ENCODE measurements around the gene TAS1R2.
"Not testable (repeated sequence)": the region's sequence is repeated elsewhere in the genome, so short reads cannot be mapped to it uniquely, and the experiment has no call there.

TAS1R2 gene

DNA sequence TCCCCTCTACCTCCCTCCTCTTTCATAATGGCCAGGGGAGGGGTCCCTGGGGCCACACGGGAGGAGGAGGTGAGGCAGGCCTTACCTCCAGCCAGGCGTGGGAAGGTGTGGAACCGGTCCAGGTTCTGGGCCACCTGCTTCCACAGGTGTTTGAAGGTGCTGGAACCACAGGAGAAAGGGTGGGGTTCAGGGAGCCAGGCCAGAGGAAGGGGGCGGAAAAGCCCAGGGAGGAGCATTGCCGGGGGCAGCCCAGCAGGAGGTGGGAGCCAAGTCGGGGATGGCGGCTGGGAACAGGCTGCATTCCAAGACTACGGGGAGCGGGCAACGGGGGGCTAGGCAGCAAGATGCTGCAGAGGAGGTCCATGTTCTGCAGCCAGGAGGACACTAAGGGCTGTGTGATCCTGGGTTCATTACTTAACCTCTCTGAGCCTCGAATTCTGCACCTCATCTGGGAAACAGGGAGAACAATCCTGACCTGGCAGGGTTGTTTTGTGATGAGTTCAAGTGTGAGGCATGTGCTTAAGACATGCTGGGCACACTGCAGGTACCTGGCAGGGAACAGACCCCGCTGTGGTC, 19.8 kb upstream of the TAS1R2 start:
- no peaks in the 10 kb centered on the region for H3K36me3 ChIP-seq (ENCODE audit: insufficient read depth, low read length)
- no peaks in the 10 kb centered on the region for H3K4me1 ChIP-seq (ENCODE audit: insufficient read depth, low read length)
- no peak overlapping the region for H3K9ac ChIP-seq (ENCODE audit: low read depth, low read length)
- H3K9me3 ChIP-seq (ENCODE audit: control insufficient read depth, insufficient read depth, low read length) = no peaks in the 10 kb centered on the region

DNA sequence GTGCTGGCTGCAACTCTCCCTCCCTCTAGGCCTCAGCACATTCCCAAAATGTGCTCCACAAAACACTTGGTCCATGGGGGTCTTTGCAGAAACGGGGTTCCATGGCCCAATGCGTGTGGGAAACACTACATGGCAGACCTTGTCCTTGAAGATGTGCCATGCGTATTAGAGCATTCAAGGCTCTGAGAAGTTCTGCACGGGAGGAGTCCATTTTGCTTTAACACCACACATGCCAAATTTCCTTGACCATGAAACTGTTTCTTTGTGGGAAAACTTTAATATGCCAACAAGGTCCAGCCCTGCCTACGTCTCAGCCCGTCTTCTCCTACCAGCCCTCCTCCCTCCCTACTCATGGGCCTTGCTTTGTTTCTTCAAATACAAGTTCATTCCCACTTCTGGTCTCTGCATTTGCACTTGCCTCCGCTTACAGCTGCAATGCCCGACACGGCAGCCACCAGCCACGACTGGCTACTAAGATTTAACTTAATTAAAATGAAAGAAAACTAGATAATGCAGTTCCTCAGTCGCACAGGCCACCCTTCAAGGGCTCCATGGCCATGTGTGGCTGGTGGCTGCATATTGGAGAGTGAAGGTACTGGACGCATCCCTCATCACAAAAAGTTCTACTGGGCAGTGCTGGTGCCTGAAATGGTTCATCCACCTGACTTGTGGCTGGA, 19.2 kb upstream of the TAS1R2 start:
- no peaks in the 10 kb centered on the region for H3K36me3 ChIP-seq (ENCODE audit: insufficient read depth, low read length)
- H3K9me3 ChIP-seq (ENCODE audit: control insufficient read depth, insufficient read depth, low read length) = no peaks in the 10 kb centered on the region
- no peak overlapping the region for H3K9ac ChIP-seq (ENCODE audit: low read depth, low read length)
- no peaks in the 10 kb centered on the region for H3K4me1 ChIP-seq (ENCODE audit: insufficient read depth, low read length)

DNA sequence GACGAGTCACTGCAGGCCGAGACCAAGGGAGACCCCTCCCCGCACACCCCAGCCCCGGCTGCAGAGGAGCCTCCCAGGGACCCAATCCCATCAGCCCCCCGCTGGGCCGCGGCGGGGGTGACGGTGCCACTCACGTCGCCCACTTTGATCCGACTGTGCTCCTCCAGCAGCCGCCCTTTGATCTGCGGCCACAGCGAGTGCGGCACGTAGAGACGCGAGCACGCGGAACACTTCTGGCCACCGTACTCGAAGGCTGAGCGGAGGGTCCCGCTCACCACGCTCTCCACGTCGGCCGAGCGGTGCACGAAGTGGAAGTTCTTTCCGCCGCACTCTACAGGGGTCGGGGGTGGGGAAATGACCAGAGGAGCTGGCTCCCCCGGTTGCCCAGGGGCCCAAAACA, 17.8 kb upstream of the TAS1R2 start:
- no peaks in the 10 kb centered on the region for H3K4me1 ChIP-seq (ENCODE audit: insufficient read depth, low read length)
- H3K36me3 ChIP-seq (ENCODE audit: insufficient read depth, low read length) = no peaks in the 10 kb centered on the region
- H3K9me3 ChIP-seq (ENCODE audit: control insufficient read depth, insufficient read depth, low read length) = no peaks in the 10 kb centered on the region
- no peak overlapping the region for H3K9ac ChIP-seq (ENCODE audit: low read depth, low read length)

DNA sequence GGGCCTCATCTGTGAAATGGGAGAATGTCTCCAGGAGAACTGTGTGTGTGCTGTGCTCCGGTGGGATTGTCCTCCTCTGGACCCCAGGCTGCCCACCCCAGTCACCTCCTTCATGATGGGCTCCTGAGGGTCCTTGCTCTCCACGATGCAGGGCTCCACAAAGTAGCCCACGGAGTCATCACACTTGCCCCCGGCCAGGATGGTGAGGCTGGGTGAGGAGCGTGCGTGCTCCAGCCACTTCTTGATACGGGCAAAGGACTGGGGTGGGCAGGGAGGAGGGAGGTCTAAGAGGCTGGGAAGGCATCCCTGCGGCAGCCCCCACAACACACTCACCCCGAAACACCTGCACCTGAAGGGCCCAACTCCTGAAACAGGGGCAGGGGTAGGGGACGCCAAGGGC, 16.8 kb upstream of the TAS1R2 start:
- no peaks in the 10 kb centered on the region for H3K4me1 ChIP-seq (ENCODE audit: insufficient read depth, low read length)
- H3K36me3 ChIP-seq (ENCODE audit: insufficient read depth, low read length) = no peaks in the 10 kb centered on the region
- H3K9me3 ChIP-seq (ENCODE audit: control insufficient read depth, insufficient read depth, low read length) = no peaks in the 10 kb centered on the region
- H3K9ac ChIP-seq (ENCODE audit: low read depth, low read length) = no peak overlapping the region

DNA sequence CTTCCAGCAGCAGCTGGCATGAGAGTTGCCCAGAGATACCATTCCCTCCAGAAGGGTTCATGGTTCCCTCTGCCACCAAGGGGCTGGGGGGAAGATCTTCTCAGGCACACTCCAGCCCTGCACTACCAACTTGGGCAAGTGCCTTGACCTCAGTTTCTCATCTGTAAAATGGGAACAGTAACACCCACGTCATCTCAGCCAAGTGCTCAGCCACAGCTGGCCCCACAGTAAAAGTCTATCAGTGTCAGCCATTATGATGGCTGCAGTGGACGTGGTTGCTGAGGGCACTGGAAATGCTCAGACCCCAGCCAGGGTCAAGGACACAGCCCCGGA, 16.3 kb upstream of the TAS1R2 start:
- no peak overlapping the region for H3K9ac ChIP-seq (ENCODE audit: low read depth, low read length)
- no peaks in the 10 kb centered on the region for H3K9me3 ChIP-seq (ENCODE audit: control insufficient read depth, insufficient read depth, low read length)
- H3K36me3 ChIP-seq (ENCODE audit: insufficient read depth, low read length) = no peaks in the 10 kb centered on the region
- no peaks in the 10 kb centered on the region for H3K4me1 ChIP-seq (ENCODE audit: insufficient read depth, low read length)

DNA sequence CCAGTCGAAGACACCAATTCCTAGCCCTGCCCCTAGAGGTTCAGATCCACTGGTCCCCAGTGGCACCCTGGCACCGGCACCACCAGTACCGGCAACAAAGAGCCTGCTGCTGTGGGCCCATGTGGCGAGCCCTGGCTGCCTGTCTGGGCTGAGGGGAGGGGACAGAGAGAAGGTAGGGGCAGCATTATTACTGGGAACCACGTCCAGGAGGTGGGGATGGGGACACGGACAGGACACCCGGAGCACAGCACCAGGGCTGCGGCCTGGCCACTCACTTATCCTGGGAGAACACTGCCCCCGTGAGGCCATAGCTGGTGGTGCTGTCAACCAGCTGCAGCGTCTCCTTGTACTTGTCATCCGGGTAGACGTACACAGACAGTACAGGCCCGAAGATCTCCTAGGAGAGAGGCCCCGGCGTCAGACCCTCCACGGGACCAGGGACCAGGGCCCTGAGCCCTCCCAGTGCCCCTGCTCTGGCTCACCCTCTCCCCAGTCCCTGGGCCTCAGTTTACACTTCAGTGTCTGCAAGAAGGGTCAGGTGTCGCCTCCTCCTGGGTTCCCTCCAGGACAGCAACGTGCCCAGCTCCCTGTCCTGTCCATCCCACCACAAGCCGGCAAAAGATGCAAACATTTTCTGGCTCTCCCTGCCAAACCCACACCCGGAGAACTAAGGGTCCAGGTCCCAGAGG, 15.8 kb upstream of the TAS1R2 start:
- Histone ChIP-seq H3K9ac (ENCODE audit: low read depth, low read length) (no peak overlapping the region), H3K4me1 (ENCODE audit: insufficient read depth, low read length) (0 out of 2 replicates have a peak, but pooled peaks cover under 1% of the 10 kb centered on the region), H3K9me3 (ENCODE audit: control insufficient read depth, insufficient read depth, low read length) (no peaks in the 10 kb centered on the region), H3K36me3 (ENCODE audit: insufficient read depth, low read length) (no peaks in the 10 kb centered on the region)

DNA sequence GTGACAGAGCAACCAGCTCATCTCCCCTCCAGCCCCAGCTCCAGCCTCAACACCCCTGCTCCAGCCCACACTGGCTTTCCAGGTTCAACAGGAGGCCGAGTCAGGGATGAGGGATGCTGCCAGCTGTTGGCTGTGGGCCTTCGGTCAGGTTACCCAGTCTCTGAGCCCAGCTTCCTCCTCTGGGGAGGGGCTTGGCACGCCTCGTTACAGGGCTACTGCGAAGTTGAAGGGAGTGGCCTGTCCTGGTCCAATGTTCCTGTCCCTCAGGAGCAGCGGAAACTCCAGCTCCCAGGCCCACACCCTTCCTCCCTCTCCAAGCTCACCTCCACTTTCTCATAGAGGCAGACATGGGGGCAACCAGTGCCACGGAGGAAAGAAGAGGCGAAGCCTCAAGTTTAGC, 15.1 kb upstream of the TAS1R2 start:
- H3K9ac ChIP-seq (ENCODE audit: low read depth, low read length) = no peak overlapping the region
- no peaks in the 10 kb centered on the region for H3K9me3 ChIP-seq (ENCODE audit: control insufficient read depth, insufficient read depth, low read length)
- H3K36me3 ChIP-seq (ENCODE audit: insufficient read depth, low read length) = no peaks in the 10 kb centered on the region
- H3K4me1 ChIP-seq (ENCODE audit: insufficient read depth, low read length) = 0 out of 2 replicates have a peak, but pooled peaks cover 5% of the 10 kb centered on the region

DNA sequence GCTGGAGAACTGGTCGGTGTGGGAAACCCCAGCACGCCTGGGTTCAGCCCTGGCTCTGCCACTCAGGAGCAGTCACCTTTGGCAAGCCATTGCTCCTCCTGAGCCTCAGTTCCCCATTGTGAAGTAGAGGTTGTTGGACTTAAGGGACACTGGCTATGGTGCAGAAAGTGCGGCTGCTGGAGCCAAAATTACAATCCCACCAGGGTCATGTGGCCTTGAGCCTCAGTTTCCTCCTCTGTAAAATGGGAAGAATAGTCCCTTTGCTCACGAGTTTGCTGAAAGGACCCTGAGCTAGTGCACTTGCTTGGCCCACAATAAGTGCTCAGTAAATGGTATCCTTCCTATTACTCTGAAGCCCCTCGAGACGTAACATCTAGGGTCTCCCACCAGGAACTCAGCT, 14.6 kb upstream of the TAS1R2 start:
- H3K4me1 ChIP-seq (ENCODE audit: insufficient read depth, low read length) = 0 out of 2 replicates have a peak, but pooled peaks cover 5% of the 10 kb centered on the region
- no peak overlapping the region for H3K9ac ChIP-seq (ENCODE audit: low read depth, low read length)
- H3K9me3 ChIP-seq (ENCODE audit: control insufficient read depth, insufficient read depth, low read length) = no peaks in the 10 kb centered on the region
- H3K36me3 ChIP-seq (ENCODE audit: insufficient read depth, low read length) = no peaks in the 10 kb centered on the region

DNA sequence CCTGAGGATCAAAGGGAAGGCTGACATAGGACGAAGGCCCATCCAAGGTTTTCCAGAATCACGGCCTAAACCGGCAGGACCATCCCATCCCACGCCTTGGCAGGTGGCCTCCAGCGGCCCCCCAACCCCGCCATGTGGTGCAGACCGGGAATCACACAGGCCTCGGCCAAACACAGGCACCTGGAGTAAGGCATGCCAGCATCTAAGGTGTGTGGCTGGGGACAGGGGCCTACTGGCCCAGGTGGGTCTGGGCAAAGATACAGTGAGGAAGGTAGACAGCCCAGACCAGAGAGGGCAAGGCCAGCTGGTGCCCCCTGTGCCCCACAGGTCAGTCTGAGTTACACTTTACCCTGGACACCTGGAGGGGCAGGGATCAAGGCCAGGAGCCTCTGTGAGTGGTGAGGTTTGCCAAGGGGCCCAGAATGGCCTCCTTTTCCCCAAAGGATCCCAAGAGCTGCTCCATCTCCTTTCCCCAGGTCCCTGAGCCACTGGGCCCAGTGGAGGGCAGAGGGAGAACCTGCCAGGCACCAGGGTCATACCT, 12.7 kb upstream of the TAS1R2 start:
- Histone ChIP-seq H3K36me3 (ENCODE audit: insufficient read depth, low read length) (no peaks in the 10 kb centered on the region), H3K4me1 (ENCODE audit: insufficient read depth, low read length) (0 out of 2 replicates have a peak, but pooled peaks cover 5% of the 10 kb centered on the region), H3K9me3 (ENCODE audit: control insufficient read depth, insufficient read depth, low read length) (no peaks in the 10 kb centered on the region), H3K9ac (ENCODE audit: low read depth, low read length) (no peak overlapping the region)

DNA sequence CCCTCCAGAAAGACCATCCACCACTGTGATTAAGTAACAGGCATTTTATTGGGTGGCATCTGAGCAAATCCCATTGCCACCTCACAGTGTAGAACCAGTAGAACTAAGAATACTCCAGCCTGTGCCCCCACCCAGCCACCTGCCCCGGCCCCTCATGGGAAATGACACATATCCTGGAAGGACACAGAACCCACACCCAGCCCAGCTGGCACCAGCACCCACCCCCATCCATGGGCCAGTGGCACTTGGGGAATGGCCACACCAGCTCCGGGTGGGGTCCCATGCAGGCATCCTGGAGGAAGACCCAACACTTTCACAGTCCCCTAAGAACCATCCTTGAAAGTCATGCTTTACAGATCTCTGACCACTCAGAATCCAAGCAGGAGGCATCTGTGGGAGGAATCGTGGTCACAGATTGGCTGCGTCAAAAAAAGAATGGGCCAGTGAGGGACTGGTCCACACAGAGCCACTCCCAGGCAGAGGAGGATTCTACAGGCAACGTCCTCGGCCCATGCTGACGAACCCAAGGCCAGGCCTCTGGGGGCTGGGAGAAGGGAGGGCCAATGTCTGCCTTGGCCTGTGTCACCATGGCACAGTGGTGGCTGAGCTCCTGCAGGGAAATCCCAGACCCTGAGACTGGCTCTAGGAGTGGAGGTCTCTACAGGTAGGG, 12.1 kb upstream of the TAS1R2 start:
- Histone ChIP-seq H3K9me3 (ENCODE audit: control insufficient read depth, insufficient read depth, low read length) (no peaks in the 10 kb centered on the region), H3K36me3 (ENCODE audit: insufficient read depth, low read length) (no peaks in the 10 kb centered on the region), H3K9ac (ENCODE audit: low read depth, low read length) (no peak overlapping the region), H3K4me1 (ENCODE audit: insufficient read depth, low read length) (0 out of 2 replicates have a peak, but pooled peaks cover 5% of the 10 kb centered on the region)

DNA sequence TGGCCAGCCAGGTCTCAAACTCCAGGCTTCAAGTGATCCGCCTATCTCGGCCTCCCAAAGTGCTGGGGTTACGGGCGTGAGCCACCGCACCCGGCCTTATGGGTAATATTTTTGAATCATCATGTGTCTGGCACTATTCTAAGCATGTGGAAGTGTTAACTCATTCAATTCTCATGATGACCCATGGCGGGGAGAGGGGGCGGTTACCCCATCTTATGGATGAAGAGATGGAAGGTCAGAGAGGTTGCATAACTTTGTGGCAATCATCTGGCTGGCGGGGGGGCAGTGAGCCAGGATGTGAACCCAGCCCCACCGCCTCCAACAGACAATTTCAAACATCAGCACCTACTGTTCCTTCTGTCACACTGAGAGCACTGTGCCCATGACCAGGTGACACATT, 11.5 kb upstream of the TAS1R2 start:
- Histone ChIP-seq H3K9ac (ENCODE audit: low read depth, low read length) (no peak overlapping the region), H3K36me3 (ENCODE audit: insufficient read depth, low read length) (no peaks in the 10 kb centered on the region), H3K4me1 (ENCODE audit: insufficient read depth, low read length) (0 out of 2 replicates have a peak, but pooled peaks cover 5% of the 10 kb centered on the region), H3K9me3 (ENCODE audit: control insufficient read depth, insufficient read depth, low read length) (no peaks in the 10 kb centered on the region)

DNA sequence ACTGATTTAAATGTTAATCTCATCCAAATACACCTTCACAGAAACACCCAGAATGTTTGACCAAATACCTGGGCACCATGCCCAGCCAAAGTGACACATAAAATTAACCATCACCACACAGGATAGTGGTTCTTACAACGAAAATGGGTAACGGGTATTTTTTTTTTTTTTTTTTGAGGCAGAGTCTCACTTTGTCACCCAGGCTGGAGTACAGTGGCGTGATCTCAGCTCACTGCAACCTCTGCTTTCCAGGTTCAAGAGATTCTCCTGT, 11.1 kb upstream of the TAS1R2 start:
- not testable (repeated sequence) for H3K4me1 ChIP-seq (ENCODE audit: insufficient read depth, low read length); H3K9ac ChIP-seq (ENCODE audit: low read depth, low read length); H3K36me3 ChIP-seq (ENCODE audit: insufficient read depth, low read length); H3K9me3 ChIP-seq (ENCODE audit: control insufficient read depth, insufficient read depth, low read length)

DNA sequence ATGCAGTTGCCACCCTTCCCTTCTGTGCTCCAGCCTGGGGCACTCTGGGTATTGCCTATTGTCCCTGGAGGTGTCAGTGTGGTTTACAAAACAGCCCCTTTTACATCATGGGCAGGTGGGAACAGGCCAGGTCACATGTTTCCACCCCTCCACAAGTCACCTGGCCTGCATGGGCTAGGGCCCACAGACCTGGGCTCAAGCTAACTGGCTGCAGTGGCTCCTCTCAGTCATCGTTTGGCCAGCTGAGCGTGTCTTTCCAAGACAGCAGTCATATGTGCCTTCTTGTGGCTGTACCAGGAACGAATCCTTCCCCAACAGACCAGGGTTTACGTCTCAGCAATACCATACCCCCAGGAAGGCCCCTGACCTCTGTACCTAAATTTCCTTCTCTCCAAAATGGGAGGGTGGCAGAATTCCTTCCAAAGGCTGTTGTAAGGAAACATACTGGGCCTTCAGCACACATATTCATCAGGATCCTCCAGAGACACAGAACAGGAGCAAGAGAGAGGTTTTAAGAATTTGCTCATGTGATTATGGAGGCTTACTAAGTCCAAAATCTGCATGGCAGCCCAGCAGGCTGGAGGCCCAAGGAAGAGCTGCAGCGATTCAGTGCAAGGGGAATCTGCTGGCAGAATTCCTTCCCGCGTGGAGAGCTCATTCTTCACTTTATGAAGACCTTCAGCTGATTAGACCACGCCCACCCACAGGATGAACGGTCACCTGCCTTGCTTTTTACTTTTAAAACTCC, 10.6 kb upstream of the TAS1R2 start:
- Histone ChIP-seq H3K9ac (ENCODE audit: low read depth, low read length) (no peak overlapping the region), H3K36me3 (ENCODE audit: insufficient read depth, low read length) (no peaks in the 10 kb centered on the region), H3K9me3 (ENCODE audit: control insufficient read depth, insufficient read depth, low read length) (no peaks in the 10 kb centered on the region), H3K4me1 (ENCODE audit: insufficient read depth, low read length) (0 out of 2 replicates have a peak, but pooled peaks cover 5% of the 10 kb centered on the region)

DNA sequence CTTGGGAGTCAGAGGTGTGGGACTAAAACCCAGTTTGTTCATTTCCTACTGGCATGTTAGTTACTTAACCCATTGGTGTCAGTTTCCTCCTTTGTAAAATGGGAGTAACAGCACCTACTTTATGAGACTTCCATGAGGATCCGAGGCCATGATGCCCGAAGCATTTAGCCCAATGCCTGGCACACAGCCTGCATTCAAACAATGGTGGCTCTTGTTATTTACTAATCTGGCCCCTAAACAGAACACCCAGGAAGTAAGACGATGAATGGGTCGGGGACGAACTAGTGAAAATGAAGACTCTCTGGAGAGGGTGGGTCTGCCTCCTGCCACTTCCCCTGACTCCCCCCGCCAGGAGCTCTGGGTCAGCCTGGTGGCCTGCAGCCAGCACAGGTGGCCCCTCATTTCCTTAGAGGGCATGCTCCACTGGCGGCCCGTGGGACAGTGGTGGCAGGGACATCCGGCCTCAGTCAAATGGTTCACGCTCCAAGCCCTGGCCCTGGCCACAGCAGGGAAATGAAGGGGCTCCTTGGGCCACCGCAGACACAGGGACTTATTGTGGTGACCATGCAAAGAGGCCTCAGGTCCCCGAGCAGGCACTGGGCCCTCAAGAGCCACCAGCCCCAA, 9.5 kb upstream of the TAS1R2 start:
- H3K9ac ChIP-seq (ENCODE audit: low read depth, low read length) = no peak overlapping the region
- H3K36me3 ChIP-seq (ENCODE audit: insufficient read depth, low read length) = no peaks in the 10 kb centered on the region
- H3K9me3 ChIP-seq (ENCODE audit: control insufficient read depth, insufficient read depth, low read length) = no peaks in the 10 kb centered on the region
- 0 out of 2 replicates have a peak, but pooled peaks cover 5% of the 10 kb centered on the region for H3K4me1 ChIP-seq (ENCODE audit: insufficient read depth, low read length)

All from ES-I3 (cell line).